PC-3 (cell line): ENCODE data around the gene OR8D4.

Experiments used
- EZH2 ChIP-seq: fragments of 300-600 bp; sonication (generic); IDR thresholded peaks from one replicate; pipeline ENCODE4 v1.6.1; 2017; ENCODE audit warnings: antibody characterized with exemption, mild to moderate bottlenecking, low read length; ENCODE audit not compliant: unreplicated experiment
- TF ChIP-seq, protein P1 (sequence below): fragments of 300-600 bp; sonication (generic); conservative IDR thresholded peaks from 2 replicates; pipeline ENCODE4 v1.5.1; 2017; ENCODE audit warnings: antibody characterized with exemption, low read depth, mild to moderate bottlenecking, low read length

GRCh38 chr11:123920943-123921342 is 19.0 kb downstream of the OR8D4 start:
- TF ChIP-seq, protein P1, sequence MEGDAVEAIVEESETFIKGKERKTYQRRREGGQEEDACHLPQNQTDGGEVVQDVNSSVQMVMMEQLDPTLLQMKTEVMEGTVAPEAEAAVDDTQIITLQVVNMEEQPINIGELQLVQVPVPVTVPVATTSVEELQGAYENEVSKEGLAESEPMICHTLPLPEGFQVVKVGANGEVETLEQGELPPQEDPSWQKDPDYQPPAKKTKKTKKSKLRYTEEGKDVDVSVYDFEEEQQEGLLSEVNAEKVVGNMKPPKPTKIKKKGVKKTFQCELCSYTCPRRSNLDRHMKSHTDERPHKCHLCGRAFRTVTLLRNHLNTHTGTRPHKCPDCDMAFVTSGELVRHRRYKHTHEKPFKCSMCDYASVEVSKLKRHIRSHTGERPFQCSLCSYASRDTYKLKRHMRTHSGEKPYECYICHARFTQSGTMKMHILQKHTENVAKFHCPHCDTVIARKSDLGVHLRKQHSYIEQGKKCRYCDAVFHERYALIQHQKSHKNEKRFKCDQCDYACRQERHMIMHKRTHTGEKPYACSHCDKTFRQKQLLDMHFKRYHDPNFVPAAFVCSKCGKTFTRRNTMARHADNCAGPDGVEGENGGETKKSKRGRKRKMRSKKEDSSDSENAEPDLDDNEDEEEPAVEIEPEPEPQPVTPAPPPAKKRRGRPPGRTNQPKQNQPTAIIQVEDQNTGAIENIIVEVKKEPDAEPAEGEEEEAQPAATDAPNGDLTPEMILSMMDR, result no peak
- TF ChIP-seq EZH2, result no peak
